ENCODE measurements around the gene COL6A2. TPM values are rescaled to one million over a fixed set of nuclear protein-coding genes. Genes with fewer than 3 reads are reported as not detected.

COL6A2 gene
- total and polyA plus RNA-seq, 4 donors: 335 to 3,611 (median 1,409) TPM

DNA sequence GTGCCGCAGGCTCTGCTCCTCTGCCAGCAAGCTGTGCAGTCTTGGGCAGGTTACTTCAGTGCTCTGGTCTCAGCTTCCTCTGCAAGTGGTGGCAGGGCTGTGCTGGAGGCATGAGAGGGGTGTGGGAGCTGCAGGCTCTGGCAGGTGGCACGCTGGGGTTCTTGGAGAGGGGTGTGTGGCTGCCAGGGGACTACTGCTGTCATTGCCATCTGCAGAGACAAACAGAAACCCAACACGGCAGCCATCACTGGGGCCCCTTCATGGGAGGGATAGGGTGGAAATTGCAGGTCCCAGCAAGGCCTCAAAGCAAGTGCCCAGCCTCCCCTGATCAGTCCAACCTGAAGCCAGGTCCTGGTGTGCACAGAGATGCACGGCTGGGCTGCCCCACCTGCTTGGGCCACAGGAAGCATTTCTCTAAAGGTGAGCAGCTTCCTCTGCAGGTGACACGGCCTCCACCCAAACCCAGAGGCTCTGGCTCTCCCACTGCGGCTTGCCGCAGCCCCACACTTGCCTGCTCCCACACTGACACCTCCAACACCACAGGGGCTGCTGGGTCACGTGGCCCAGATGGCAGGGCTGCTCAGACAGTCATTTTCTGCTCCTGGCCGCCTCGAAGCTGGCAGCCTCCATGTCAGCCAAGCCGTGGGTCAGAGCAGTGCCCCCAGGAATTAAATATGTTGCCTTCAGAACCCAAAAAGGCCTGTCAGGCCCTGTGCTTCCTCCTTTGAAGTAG is 4.1 kb upstream of the COL6A2 start:
- H3K27me3 ChIP-seq (ENCODE audit: control insufficient read depth in 1 of 2, insufficient read depth in 2 of 2, low read length in 1 of 2): no peaks in the 10 kb centered on the region
- peak; percentile 42 to 68 for DNase-seq
- no peak overlapping the region for H3K4me3 ChIP-seq (ENCODE audit: low read length in 2 of 2)
- no peak for ATAC-seq (ENCODE audit: low FRiP score)
- no peaks in the 10 kb centered on the region for H3K9me3 ChIP-seq (ENCODE audit: control insufficient read depth, low read length)
- intact Hi-C loops (cut with DNase I): no loop called here
- H3K4me1 ChIP-seq (ENCODE audit: control insufficient read depth in 1 of 2, insufficient read depth in 2 of 2, low read length in 2 of 2): no peaks in the 10 kb centered on the region
- H3K27ac ChIP-seq (ENCODE audit: low read depth in 1 of 2, low read length in 2 of 2): peak overlapping the region; percentile 46 to 75
- 86 to 89% methylated on average over 11 of the region's 11 CpGs for WGBS, 2 donors
- no peaks in the 10 kb centered on the region for H3K36me3 ChIP-seq (ENCODE audit: control insufficient read depth in 1 of 2, insufficient read depth in 2 of 2, low read length in 1 of 2)

GRCh38 chr21:46094401-46095082 is 3.4 kb upstream of the COL6A2 start:
- no peaks in the 10 kb centered on the region for H3K9me3 ChIP-seq (ENCODE audit: control insufficient read depth, low read length)
- H3K4me1 ChIP-seq (ENCODE audit: control insufficient read depth in 1 of 2, insufficient read depth in 2 of 2, low read length in 2 of 2): no peaks in the 10 kb centered on the region
- 85 to 86% methylated on average over 14 of the region's 14 CpGs for WGBS, 2 donors
- H3K36me3 ChIP-seq (ENCODE audit: control insufficient read depth in 1 of 2, insufficient read depth in 2 of 2, low read length in 1 of 2): no peaks in the 10 kb centered on the region
- no peak overlapping the region for H3K4me3 ChIP-seq (ENCODE audit: low read length in 2 of 2)
- ATAC-seq (ENCODE audit: low FRiP score): no peak
- DNase-seq: peak in 1 of 2 donors; percentile 17
- peak overlapping the region in 1 of 2 donors; percentile 46 for H3K27ac ChIP-seq (ENCODE audit: low read depth in 1 of 2, low read length in 2 of 2)
- H3K27me3 ChIP-seq (ENCODE audit: control insufficient read depth in 1 of 2, insufficient read depth in 2 of 2, low read length in 1 of 2): no peaks in the 10 kb centered on the region
- intact Hi-C loops (cut with DNase I): loop anchor here in 1 of 2 donors (5.0 kb wide), 1 partner anchor 32 kb away; no protein-coding TSS in a partner anchor

GRCh38 chr21:46095083-46095719 is 2.7 kb upstream of the COL6A2 start:
- Histone ChIP-seq H3K4me1 (ENCODE audit: control insufficient read depth in 1 of 2, insufficient read depth in 2 of 2, low read length in 2 of 2) (no peaks in the 10 kb centered on the region), H3K27me3 (ENCODE audit: control insufficient read depth in 1 of 2, insufficient read depth in 2 of 2, low read length in 1 of 2) (no peaks in the 10 kb centered on the region), H3K27ac (ENCODE audit: low read depth in 1 of 2, low read length in 2 of 2) (no peak overlapping the region), H3K36me3 (ENCODE audit: control insufficient read depth in 1 of 2, insufficient read depth in 2 of 2, low read length in 1 of 2) (no peaks in the 10 kb centered on the region), H3K9me3 (ENCODE audit: control insufficient read depth, low read length) (no peaks in the 10 kb centered on the region), H3K4me3 (ENCODE audit: low read length in 2 of 2) (no peak overlapping the region)
- ATAC-seq (ENCODE audit: low FRiP score) (no peak), DNase-seq (peak; percentile 46 to 54)
- intact Hi-C loops (cut with DNase I): loop anchor here in 1 of 2 donors (5.0 kb wide), 1 partner anchor 33 kb away; no protein-coding TSS in a partner anchor
- WGBS, 2 donors: 83 to 88% methylated on average over 16 of the region's 16 CpGs

DNA sequence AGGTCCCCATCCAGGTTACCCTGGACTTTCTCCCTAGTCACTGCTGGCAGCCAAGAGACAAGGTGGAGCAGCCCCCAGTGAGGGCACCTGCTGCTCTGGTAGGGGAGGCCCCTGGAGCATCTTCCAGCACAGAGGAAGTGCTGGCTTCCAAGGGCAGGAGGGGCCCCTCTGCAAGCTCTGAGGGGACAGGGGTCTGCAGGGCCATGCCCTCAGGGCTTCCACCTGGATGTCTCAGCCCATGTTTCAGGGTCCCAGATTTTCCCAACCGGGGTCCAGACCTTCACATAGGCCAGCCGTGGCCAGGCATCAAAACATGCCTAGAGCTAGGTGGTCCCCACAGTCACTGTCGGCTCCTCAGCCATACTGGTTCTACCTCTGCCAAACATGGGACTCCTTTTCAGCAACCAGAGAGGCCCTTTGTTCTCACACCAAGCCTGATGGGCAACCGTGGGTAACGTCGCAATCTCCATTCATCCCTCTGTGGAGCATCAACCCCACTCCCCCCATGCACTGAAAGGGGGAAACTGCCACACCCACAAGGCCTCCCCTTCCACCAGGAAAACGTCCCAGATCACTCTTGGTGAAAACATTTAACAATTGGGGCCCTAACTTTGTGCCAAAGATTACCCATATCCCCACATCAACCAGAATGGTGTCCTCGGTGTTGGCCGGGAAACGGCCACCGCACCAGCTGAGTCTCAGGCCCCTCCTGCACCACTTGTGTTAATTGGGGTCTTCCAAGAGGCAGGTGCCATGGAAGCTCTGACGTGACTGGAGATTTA is 1.9 kb upstream of the COL6A2 start:
- WGBS, 2 donors: 90 to 92% methylated on average over 12 of the region's 12 CpGs
- H3K27ac ChIP-seq (ENCODE audit: low read depth in 1 of 2, low read length in 2 of 2): peak overlapping the region in 1 of 2 donors; percentile 13
- no peaks in the 10 kb centered on the region for H3K27me3 ChIP-seq (ENCODE audit: control insufficient read depth in 1 of 2, insufficient read depth in 2 of 2, low read length in 1 of 2)
- no peaks in the 10 kb centered on the region for H3K4me1 ChIP-seq (ENCODE audit: control insufficient read depth in 1 of 2, insufficient read depth in 2 of 2, low read length in 2 of 2)
- intact Hi-C loops (cut with DNase I): loop anchor here in 1 of 2 donors (5.0 kb wide), 1 partner anchor 34 kb away; no protein-coding TSS in a partner anchor
- H3K4me3 ChIP-seq (ENCODE audit: low read length in 2 of 2): no peak overlapping the region
- H3K36me3 ChIP-seq (ENCODE audit: control insufficient read depth in 1 of 2, insufficient read depth in 2 of 2, low read length in 1 of 2): no peaks in the 10 kb centered on the region
- H3K9me3 ChIP-seq (ENCODE audit: control insufficient read depth, low read length): no peaks in the 10 kb centered on the region
- peak in 1 of 2 donors; percentile 55 for DNase-seq
- ATAC-seq (ENCODE audit: low FRiP score): no peak

GRCh38 chr21:46096596-46097335 is 1.1 kb upstream of the COL6A2 start:
- no peaks in the 10 kb centered on the region for H3K27me3 ChIP-seq (ENCODE audit: control insufficient read depth in 1 of 2, insufficient read depth in 2 of 2, low read length in 1 of 2)
- H3K27ac ChIP-seq (ENCODE audit: low read depth in 1 of 2, low read length in 2 of 2): peak overlapping the region; percentile 29 to 89
- 62 to 67% methylated on average over 16 of the region's 16 CpGs for whole genome bisulfite sequencing, 2 donors
- no peaks in the 10 kb centered on the region for H3K9me3 ChIP-seq (ENCODE audit: control insufficient read depth, low read length)
- peak overlapping the region; percentile 84 to 98 for H3K4me3 ChIP-seq (ENCODE audit: low read length in 2 of 2)
- intact Hi-C loops (cut with DNase I): loop anchor here in 1 of 2 donors (5.0 kb wide), 1 partner anchor 34 kb away; no protein-coding TSS in a partner anchor
- H3K4me1 ChIP-seq (ENCODE audit: control insufficient read depth in 1 of 2, insufficient read depth in 2 of 2, low read length in 2 of 2): no peaks in the 10 kb centered on the region
- ATAC-seq (ENCODE audit: low FRiP score) (no peak), DNase-seq (peak; percentile 53 to 64)
- H3K36me3 ChIP-seq (ENCODE audit: control insufficient read depth in 1 of 2, insufficient read depth in 2 of 2, low read length in 1 of 2): no peaks in the 10 kb centered on the region

GRCh38 chr21:46098303-46099141 is 610 bp downstream of the COL6A2 start:
- 0 to 1% methylated on average over 25 to 94 of the region's 94 CpGs for WGBS, 2 donors
- no peaks in the 10 kb centered on the region for H3K9me3 ChIP-seq (ENCODE audit: control insufficient read depth, low read length)
- DNase-seq (peak; percentile 54 to 80), ATAC-seq (ENCODE audit: low FRiP score) (peak; percentile 59)
- no peaks in the 10 kb centered on the region for H3K36me3 ChIP-seq (ENCODE audit: control insufficient read depth in 1 of 2, insufficient read depth in 2 of 2, low read length in 1 of 2)
- intact Hi-C loops (cut with DNase I): loop anchor here (1.0 to 5.0 kb wide), 4 partner anchors 36 to 126 kb away; no protein-coding TSS in a partner anchor
- peak overlapping the region; percentile 92 for H3K27ac ChIP-seq (ENCODE audit: low read depth in 1 of 2, low read length in 2 of 2)
- H3K4me1 ChIP-seq (ENCODE audit: control insufficient read depth in 1 of 2, insufficient read depth in 2 of 2, low read length in 2 of 2): no peaks in the 10 kb centered on the region
- H3K27me3 ChIP-seq (ENCODE audit: control insufficient read depth in 1 of 2, insufficient read depth in 2 of 2, low read length in 1 of 2): no peaks in the 10 kb centered on the region
- H3K4me3 ChIP-seq (ENCODE audit: low read length in 2 of 2): peak overlapping the region; percentile 84 to 98

- Histone ChIP-seq H3K27ac (ENCODE audit: low read depth in 1 of 2, low read length in 2 of 2) (peak overlapping the region in 1 of 2 donors; percentile 9), H3K9me3 (ENCODE audit: control insufficient read depth, low read length) (no peaks in the 10 kb centered on the region), H3K4me1 (ENCODE audit: control insufficient read depth in 1 of 2, insufficient read depth in 2 of 2, low read length in 2 of 2) (no peaks in the 10 kb centered on the region), H3K4me3 (ENCODE audit: low read length in 2 of 2) (peak overlapping the region; percentile 27 to 81), H3K27me3 (ENCODE audit: control insufficient read depth in 1 of 2, insufficient read depth in 2 of 2, low read length in 1 of 2) (no peaks in the 10 kb centered on the region), H3K36me3 (ENCODE audit: control insufficient read depth in 1 of 2, insufficient read depth in 2 of 2, low read length in 1 of 2) (no peaks in the 10 kb centered on the region)
- ATAC-seq (ENCODE audit: low FRiP score) (no peak), DNase-seq (peak; percentile 63 to 80)
- intact Hi-C loops (cut with DNase I): loop anchor here (1.0 to 5.0 kb wide), 4 partner anchors 37 to 127 kb away; no protein-coding TSS in a partner anchor
- 17 to 24% methylated on average over 18 of the region's 18 CpGs for WGBS, 2 donors
These were observed 1.6 kb downstream of the COL6A2 start for GRCh38 chr21:46099476-46099875.
